ENCODE measurements around the gene SEC23IP. TPM values are rescaled to one million over a fixed set of nuclear protein-coding genes. Genes with fewer than 3 reads are reported as not detected.

The SEC23IP gene
- total and polyA plus RNA-seq, 2 donors (not counting 3 experiments of a cell fraction or from before 2014, with no cell fraction given), result 30.9 to 83.1 TPM

GRCh38 chr10:119942973-119943372 is 50.4 kb downstream of the SEC23IP start:
- TF ChIP-seq JUN (IDR thresholded peaks at IDR 0.05; ENCODE audit: borderline replicate concordance, insufficient read depth, insufficient read length, low read depth) (no peak), GATA2 (IDR thresholded peaks at IDR 0.05; ENCODE audit: insufficient read depth, insufficient read length, low read depth, low read length) (no peak), FOS (IDR thresholded peaks at IDR 0.05; ENCODE audit: borderline replicate concordance, insufficient read depth, low read length) (no peak), POLR2AphosphoS5 (IDR thresholded peaks at IDR 0.05; ENCODE audit: insufficient read depth, low read depth, low read length) (no peak), MYC (IDR thresholded peaks at IDR 0.05; ENCODE audit: low read depth, low read length) (no peak), EZH2 (IDR thresholded peaks at IDR 0.05; ENCODE audit: borderline replicate concordance, low read depth, low read length, severe bottlenecking) (no peak), POLR2A (IDR thresholded peaks at IDR 0.05; ENCODE audit: low read depth, low read length) (no peak), MAX (IDR thresholded peaks at IDR 0.05; ENCODE audit: insufficient read depth, insufficient read length) (no peak), CTCF (IDR thresholded peaks at IDR 0.05; ENCODE audit: extremely low read depth in 1 of 2, insufficient read depth in 1 of 2, low read depth in 1 of 2, low read length in 2 of 2) (no peak)
- Histone ChIP-seq H4K20me1 (replicated peaks; ENCODE audit: control insufficient read depth, extremely low read depth, insufficient read depth, low read length) (no peaks in the 10 kb centered on the region), H3K9ac (replicated peaks; ENCODE audit: extremely low read depth, insufficient read depth, low read length) (no peak overlapping the region), H3K4me3 (replicated peaks in 1 of 3; ENCODE audit: insufficient read depth in 1 of 3, low read depth in 1 of 3, low read length in 3 of 3) (no peak overlapping the region), H3K36me3 (ENCODE audit: control insufficient read depth in 2 of 2, extremely low read depth in 1 of 2, insufficient read depth in 2 of 2, low read length in 2 of 2) (peaks cover 3 to 10% of the 10 kb centered on the region in 2 experiments), H3K4me1 (ENCODE audit: control insufficient read depth, extremely low read depth, insufficient read depth, low read length) (no peaks in the 10 kb centered on the region), H2AFZ (ENCODE audit: low read depth, low read length) (no peak overlapping the region), H3K79me2 (ENCODE audit: control insufficient read depth, insufficient read depth, low read length) (no peaks in the 10 kb centered on the region), H3K27me3 (ENCODE audit: control insufficient read depth in 2 of 2, insufficient read depth in 2 of 2, low read length in 2 of 2) (no peaks in the 10 kb centered on the region), H3K9me3 (replicated peaks; ENCODE audit: control insufficient read depth, insufficient read depth, low read length) (no peaks in the 10 kb centered on the region), H3K4me2 (ENCODE audit: insufficient read depth, low read length) (no peak overlapping the region), H3K27ac (ENCODE audit: insufficient read depth, low read depth, low read length) (no peak overlapping the region), H3K9me1 (replicated peaks; ENCODE audit: control insufficient read depth, extremely low read depth, insufficient read depth, low read length) (no peaks in the 10 kb centered on the region)
- intact Hi-C loops (cut with micrococcal nuclease) (no loop called here), dilution Hi-C loops (cut with MboI; ENCODE audit: extremely low pct_ligation_motif_present, low sequenced_read_pairs) (no loop called here)
- POLR2A ChIA-PET, result no interaction called here
- CTCF ChIA-PET, result interaction anchor here (1.2 to 1.5 kb wide), 2 partner anchors 53 to 192 kb away, joined by 3 read pairs; no protein-coding TSS in a partner anchor
- FAIRE-seq (no peak), DNase-seq (ENCODE audit: low read depth, low spot score) (no peak)
- no TSS peak for BruUV-seq (replicated peaks)

Measured in endothelial cell of umbilical vein (primary cell).